Sigmoid colon (tissue), 4 donors: ENCODE data around the gene HNRNPAB.

Experiments
- EP300 ChIP-seq, 4 donors: sonication (generic); formaldehyde crosslinking; IDR thresholded peaks; one replicate each; pipeline ENCODE4 v1.6.1; 2017; ENCODE audit warnings: antibody characterized with exemption in 4 of 4
- POLR2A ChIP-seq, 2 donors: fragments of 450-650 bp; IDR thresholded peaks; one replicate each; pipeline ENCODE4 v1.6.1; 2016; ENCODE audit warnings: antibody characterized with exemption in 2 of 2, mild to moderate bottlenecking in 2 of 2, moderate library complexity in 2 of 2
- POLR2AphosphoS5 ChIP-seq, 4 donors: sonication (generic); formaldehyde crosslinking; IDR thresholded peaks; one replicate each; pipeline ENCODE4 v1.6.1; 2017; ENCODE audit warnings: antibody characterized with exemption in 4 of 4
- TF ChIP-seq, protein P1 (sequence below), 4 experiments: fragments of 450-650 bp in 3 of 4; fragments of 200-600 bp in 1 of 4; IDR thresholded peaks; one replicate each; pipeline ENCODE4 v1.5.1; 2016 to 2019; ENCODE audit warnings: antibody characterized with exemption in 4 of 4, mild to moderate bottlenecking in 3 of 4, moderate library complexity in 2 of 4

DNA sequence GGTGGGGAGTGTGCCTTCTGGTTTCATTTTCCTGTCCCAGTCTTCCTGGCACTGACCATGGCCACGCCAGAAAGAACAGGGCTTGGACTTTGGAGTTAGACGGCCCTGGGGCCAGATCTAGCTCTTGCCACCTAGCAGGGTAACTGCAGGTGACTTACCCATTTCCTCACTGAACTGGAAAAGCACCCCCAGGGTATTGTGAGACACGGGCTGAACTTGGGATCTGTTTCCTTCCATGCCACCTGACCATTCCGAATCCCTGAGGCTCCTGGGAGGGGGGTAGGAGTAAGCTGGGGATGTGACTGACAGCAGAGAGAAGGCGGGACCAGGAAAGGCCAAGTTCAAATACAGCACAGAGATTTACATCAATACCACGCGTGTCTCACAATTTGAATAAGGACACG lies 9.4 kb downstream of the HNRNPAB start:
- TF ChIP-seq, protein P1, sequence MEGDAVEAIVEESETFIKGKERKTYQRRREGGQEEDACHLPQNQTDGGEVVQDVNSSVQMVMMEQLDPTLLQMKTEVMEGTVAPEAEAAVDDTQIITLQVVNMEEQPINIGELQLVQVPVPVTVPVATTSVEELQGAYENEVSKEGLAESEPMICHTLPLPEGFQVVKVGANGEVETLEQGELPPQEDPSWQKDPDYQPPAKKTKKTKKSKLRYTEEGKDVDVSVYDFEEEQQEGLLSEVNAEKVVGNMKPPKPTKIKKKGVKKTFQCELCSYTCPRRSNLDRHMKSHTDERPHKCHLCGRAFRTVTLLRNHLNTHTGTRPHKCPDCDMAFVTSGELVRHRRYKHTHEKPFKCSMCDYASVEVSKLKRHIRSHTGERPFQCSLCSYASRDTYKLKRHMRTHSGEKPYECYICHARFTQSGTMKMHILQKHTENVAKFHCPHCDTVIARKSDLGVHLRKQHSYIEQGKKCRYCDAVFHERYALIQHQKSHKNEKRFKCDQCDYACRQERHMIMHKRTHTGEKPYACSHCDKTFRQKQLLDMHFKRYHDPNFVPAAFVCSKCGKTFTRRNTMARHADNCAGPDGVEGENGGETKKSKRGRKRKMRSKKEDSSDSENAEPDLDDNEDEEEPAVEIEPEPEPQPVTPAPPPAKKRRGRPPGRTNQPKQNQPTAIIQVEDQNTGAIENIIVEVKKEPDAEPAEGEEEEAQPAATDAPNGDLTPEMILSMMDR (IDR thresholded peaks at IDR 0.05) = no peak
- TF ChIP-seq EP300 (IDR thresholded peaks at IDR 0.05) = no peak
- TF ChIP-seq POLR2AphosphoS5 (IDR thresholded peaks at IDR 0.05) = no peak
- no peak for TF ChIP-seq POLR2A (IDR thresholded peaks at IDR 0.05)
